ENCODE measurements around the gene GRIP2. TPM values are rescaled to one million over a fixed set of nuclear protein-coding genes. Genes with fewer than 3 reads are reported as not detected.

GRIP2 gene
- total RNA-seq, 1 donor: 1.7 TPM

DNA sequence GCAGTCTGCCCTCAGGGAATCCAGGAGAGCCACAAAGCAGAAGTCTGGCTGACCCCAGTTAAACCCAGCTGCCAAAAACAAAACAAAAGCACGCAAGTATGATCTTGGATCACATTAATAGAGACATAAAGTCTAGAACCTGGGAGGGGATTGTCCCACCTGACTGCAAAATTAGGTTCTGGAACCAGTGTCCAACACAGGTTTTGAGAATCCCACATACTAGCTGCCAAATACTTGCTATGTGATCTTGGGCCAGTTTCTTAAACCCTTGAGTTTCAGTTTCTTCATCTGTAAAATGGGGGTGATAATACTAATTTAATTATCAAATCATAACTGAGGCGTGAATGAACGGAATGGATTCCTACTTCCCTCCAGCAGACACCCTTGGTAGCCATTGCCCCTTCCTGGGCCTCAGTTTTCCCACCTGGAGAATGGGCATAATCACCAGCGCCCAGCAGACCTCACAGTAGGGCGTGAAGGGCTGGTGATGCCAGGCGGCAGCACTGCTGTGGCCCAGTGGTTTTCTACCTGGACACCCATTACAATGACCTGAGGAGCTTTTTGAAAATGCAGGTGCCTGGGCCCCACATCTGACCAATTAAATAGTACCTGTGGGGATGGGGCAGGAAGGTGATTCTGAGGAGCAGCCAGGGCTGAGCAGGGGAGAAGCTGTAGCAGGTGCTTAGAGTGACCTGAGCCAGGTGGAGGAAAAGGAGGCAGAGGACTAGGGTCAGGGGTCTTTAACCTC is 32.2 kb downstream of the GRIP2 start:
- TF ChIP-seq, protein P1, sequence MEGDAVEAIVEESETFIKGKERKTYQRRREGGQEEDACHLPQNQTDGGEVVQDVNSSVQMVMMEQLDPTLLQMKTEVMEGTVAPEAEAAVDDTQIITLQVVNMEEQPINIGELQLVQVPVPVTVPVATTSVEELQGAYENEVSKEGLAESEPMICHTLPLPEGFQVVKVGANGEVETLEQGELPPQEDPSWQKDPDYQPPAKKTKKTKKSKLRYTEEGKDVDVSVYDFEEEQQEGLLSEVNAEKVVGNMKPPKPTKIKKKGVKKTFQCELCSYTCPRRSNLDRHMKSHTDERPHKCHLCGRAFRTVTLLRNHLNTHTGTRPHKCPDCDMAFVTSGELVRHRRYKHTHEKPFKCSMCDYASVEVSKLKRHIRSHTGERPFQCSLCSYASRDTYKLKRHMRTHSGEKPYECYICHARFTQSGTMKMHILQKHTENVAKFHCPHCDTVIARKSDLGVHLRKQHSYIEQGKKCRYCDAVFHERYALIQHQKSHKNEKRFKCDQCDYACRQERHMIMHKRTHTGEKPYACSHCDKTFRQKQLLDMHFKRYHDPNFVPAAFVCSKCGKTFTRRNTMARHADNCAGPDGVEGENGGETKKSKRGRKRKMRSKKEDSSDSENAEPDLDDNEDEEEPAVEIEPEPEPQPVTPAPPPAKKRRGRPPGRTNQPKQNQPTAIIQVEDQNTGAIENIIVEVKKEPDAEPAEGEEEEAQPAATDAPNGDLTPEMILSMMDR (IDR thresholded peaks at IDR 0.05; ENCODE audit: insufficient read depth, low read depth, low read length): no peak
- H3K4me3 ChIP-seq (ENCODE audit: low read depth, low read length): no peak overlapping the region
- no peak for DNase-seq (ENCODE audit: low read depth)

DNA sequence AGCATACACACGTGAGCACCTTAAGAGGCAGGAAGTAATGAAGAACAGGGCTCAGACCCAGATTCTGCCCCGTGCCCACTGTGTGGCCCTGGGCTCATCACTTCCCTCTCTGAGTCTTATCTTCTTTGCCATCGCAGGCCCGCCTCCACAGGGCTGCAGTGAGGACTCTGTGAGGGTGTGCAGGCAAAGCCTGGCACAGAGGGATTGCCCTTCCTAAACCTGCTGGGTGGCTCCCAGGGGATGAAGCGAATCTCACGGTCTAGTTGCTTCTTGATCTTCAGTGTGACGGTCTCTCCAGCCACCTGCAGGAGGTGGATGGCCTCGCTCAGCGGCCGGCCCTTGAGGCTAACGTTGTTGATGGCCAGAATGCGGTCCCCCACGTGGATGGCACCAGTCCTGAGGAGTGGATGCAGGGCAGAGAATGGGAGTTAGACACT is 32.8 kb downstream of the GRIP2 start:
- H3K4me3 ChIP-seq (ENCODE audit: low read depth, low read length): no peak overlapping the region
- DNase-seq (ENCODE audit: low read depth): no peak
- TF ChIP-seq, protein P1 (IDR thresholded peaks at IDR 0.05; ENCODE audit: insufficient read depth, low read depth, low read length): no peak

DNA sequence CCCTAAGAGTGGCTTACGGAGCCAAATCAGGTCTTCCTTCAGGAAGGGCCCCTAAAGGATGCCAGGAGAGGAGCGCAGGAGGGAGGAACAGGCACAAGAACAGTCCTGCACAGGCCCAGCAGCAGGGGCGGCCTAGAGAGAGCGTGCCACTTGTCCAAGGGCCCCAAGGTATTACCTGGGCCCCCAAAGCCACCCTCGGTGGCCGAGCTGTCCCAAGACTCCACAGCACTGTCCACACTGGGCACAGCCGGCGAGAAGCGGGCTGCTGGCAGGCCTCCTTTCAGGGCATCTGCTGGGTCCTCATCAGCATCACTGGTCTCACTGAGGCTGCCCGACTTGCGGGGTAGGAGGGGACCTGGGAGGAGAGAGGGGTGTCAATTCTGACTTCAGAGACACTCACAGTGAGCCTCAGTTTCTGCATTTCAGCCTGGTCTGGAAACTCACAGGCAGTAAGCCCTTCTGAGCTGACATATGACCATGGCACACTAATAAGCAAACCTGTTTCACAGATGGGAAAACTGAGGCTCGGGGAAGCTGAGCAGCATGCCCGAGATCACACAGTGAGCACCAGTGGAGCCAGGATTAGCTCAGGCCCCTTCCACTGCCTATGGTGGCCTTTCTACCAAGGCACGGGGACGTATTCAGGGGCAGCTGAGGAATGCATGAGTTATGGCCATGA is 33.4 kb downstream of the GRIP2 start:
- no peak overlapping the region for H3K4me3 ChIP-seq (ENCODE audit: low read depth, low read length)
- TF ChIP-seq, protein P1 (IDR thresholded peaks at IDR 0.05; ENCODE audit: insufficient read depth, low read depth, low read length): no peak
- no peak for DNase-seq (ENCODE audit: low read depth)

DNA sequence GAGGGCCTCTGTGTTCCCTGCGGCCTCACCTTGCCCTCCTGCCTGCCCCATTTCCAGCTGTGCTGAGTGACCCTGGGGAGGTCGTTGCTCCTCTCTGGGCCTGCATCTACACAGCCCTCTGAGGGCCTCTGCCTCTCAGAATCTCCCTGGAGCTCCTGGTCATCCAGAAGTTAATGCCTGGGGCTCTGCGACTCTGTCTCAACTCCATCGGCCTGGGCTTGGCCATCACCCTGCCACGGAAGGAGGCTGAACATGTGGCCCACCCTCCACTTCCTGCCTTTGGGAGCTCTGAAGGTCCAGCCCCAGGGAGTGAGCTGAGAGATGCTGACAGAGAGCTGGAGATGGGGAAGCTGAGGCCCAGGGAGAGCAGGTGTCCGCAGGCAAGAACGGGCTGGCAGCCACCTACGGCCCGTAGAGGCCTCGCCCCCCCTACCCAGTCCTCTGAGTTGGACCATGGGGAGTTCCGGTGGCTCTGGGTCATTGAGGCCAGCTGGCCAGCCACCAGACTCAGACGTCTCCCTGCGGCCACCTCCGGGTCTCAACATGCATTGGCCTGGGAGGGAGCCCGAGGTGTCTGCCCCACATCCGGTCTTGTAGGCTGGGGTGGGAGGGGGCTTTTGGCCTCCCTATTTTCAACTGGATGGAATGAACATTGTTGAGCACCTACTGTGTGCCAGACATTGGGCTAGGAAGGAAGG is 34.2 kb downstream of the GRIP2 start:
- no peak for DNase-seq (ENCODE audit: low read depth)
- TF ChIP-seq, protein P1 (IDR thresholded peaks at IDR 0.05; ENCODE audit: insufficient read depth, low read depth, low read length): no peak
- no peak overlapping the region for H3K4me3 ChIP-seq (ENCODE audit: low read depth, low read length)

DNA sequence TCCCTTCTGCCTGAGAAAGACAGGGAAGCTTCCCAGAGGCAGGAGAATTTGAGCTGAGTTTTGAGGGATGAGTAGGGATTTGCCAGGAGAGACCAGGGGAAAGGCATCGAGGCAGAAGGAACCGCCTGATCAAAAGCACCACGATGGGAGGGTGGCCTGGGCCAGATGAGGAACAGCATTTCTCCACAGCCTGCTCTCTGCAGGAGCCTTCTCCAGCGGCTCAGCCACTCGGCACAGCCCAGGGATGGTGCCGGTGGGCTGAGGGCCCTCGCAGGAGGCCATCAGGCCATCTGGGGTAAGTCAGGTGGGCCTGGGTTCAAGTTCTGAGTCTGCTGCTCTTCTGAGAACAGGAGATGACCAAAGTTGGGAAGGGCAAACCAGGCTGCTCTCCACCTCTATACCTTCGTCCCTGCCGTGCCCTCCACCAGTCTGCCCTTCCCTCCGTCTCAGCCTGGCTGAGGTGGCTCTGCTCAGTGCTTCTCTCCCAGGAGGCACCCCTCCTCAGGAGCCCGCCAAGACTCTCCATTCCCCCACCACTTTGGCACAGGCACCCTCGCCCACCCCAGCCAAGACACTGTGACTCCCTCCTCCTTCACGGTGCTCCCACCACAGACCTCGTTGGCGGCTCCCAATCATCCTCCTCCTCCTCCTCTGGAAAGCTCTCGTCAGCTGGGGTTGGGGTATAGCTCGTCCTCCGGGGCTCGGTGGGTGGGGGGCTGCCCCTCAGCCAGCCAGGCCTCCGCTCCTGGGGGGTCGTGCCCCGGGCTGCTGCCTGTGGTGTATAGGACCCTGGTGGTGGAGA is 34.9 kb downstream of the GRIP2 start:
- DNase-seq (ENCODE audit: low read depth): no peak
- TF ChIP-seq, protein P1 (IDR thresholded peaks at IDR 0.05; ENCODE audit: insufficient read depth, low read depth, low read length): no peak
- no peak overlapping the region for H3K4me3 ChIP-seq (ENCODE audit: low read depth, low read length)

DNA sequence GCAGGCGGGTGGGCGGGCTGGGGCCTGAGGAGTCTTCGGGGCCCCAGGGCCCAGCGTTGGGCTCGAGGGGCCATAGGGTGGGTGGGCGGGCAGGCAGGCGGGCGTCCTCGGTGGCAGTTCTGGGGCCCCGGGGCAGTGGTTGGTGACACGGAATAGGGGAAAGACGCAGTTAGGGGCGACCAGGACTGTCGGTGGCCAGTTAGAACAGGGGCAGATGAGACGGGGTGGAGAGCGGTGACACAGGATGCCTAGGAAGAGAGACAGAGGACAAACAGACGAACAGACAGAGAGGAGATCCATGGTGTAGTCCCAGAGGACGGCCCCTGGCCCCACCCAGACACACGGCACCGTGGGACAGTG is 36.5 kb downstream of the GRIP2 start:
- no peak for DNase-seq (ENCODE audit: low read depth)
- TF ChIP-seq, protein P1 (IDR thresholded peaks at IDR 0.05; ENCODE audit: insufficient read depth, low read depth, low read length): no peak
- H3K4me3 ChIP-seq (ENCODE audit: low read depth, low read length): no peak overlapping the region

Data from fibroblast of villous mesenchyme (primary cell).